Right lobe of liver (tissue), 6 donors: Measurements from ENCODE around the gene MBD6. TPM values are rescaled to one million over a fixed set of nuclear protein-coding genes. Genes with fewer than 3 reads are reported as not detected.

Source experiments
- ATAC-seq, 4 donors: fragments of 200-7000 bp; cut with Tn5 transposase; one replicate each; pipeline ENCODE4 v1.9.1; 2020; ENCODE audit warnings: mild to moderate bottlenecking in 4 of 4, moderate library complexity in 4 of 4
- DNase-seq, 3 donors: peaks; one replicate each; pipeline ENCODE4 v3.0.0-alpha.2; 2020
- H3K27ac ChIP-seq, 3 donors: fragments of 200-600 bp; one replicate each; pipeline ENCODE4 v1.8.0; 2022
- H3K27me3 ChIP-seq, 2 donors: fragments of 200-600 bp; one replicate each; pipeline ENCODE4 v1.8.0; 2022
- H3K36me3 ChIP-seq, 4 donors: fragments of 200-600 bp; sonication (generic) in 1 of 4; one replicate each; pipeline versions ENCODE4 v1.5.1 to v1.8.0; 2017 to 2022; ENCODE audit warnings: control low read depth in 1 of 4
- H3K4me1 ChIP-seq, 4 donors: fragments of 200-600 bp; sonication (generic) in 1 of 4; one replicate each; pipeline versions ENCODE4 v1.5.1 to v1.8.0; 2017 to 2022; ENCODE audit warnings: control low read depth in 1 of 4
- H3K4me3 ChIP-seq, 3 donors: fragments of 200-600 bp; one replicate each; pipeline ENCODE4 v1.8.0; 2022
- H3K9me3 ChIP-seq, 4 donors: fragments of 200-600 bp; sonication (generic) in 1 of 4; one replicate each; pipeline versions ENCODE4 v1.5.1 to v1.8.0; 2017 to 2022; ENCODE audit warnings: control low read depth in 1 of 4
- POLR2A ChIP-seq: fragments of 450-650 bp; IDR thresholded peaks from one replicate; pipeline ENCODE4 v1.6.1; 2017; ENCODE audit warnings: antibody characterized with exemption, mild to moderate bottlenecking
- WGBS: methylation state at CpG from one replicate; pipeline ENCODE4 v1.1.6; 2018; ENCODE audit warnings: low coverage, low lambda C conversion rate; ENCODE audit not compliant: insufficient coverage; ENCODE audit errors: missing lambda C conversion rate; 5-methylcytosine and 5-hydroxymethylcytosine counted together
- intact Hi-C, 2 donors: fragments of 100-400 bp; cut with DNase I; formaldehyde crosslinking; loops; one replicate each; pipeline versions ENCODE4 v1.11.2 to v1.14.1; 2022
- total RNA-seq, 6 experiments: library from RNA; depleted of rRNA in 2 of 6; stranded (reverse); fragments of >200 nt in 2 of 6; fragmentation: NEBNext Ultra II Directional in 3 of 6; extraction: Animal tissue kit (Norgen Biotek cat#: 25700) in 3 of 6; gene quantifications; one replicate each; pipeline versions ENCODE4 v1.1.0 to v1.2.4, GENCODE V29; 2016 to 2023
- TF ChIP-seq, protein P1 (sequence below), 4 donors: fragments of 200-600 bp in 3 of 4; fragments of 450-650 bp in 1 of 4; IDR thresholded peaks; one replicate each; pipeline versions ENCODE4 v1.5.1 to v1.8.0; 2016 to 2022; ENCODE audit warnings: antibody characterized with exemption in 4 of 4, mild to moderate bottlenecking in 2 of 4
- donor health status: DM: no; HTN: yes; CAD: no.
- donor health status: DM: no; HTN: no; CAD: no.
- donor health status: DM: no; HTN: no; CAD: no.
- donor health status: DM: no; HTN: yes; CAD: no.
- donor health status: DM: no; HTN: yes; CAD: no.

The MBD6 gene
- total RNA-seq, 6 experiments from 2014 or later: 7.4 to 61.1 (median 39.3) TPM

DNA sequence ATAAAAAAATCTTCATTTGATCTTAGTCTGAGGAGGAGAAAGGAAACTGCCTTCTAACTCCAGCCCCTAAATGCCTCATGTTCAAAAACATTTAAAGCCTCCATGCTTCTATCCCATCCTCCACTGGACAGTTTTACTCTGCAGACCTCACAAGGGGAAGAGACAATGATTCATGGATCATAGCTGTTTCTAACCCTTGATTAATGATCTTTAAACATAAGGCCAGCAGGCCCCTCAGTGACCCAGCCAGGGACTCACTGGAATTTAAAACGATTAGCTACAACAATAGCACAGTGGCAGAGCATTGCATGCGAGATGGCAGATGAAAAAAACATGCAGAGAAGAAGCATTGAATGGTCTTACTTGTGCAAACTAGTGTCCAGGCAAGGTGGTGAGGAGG lies 18.4 kb downstream of the MBD6 start:
- H3K4me3 ChIP-seq: no peak overlapping the region
- WGBS: 59% methylated on average over 2 of the region's 2 CpGs
- H3K27me3 ChIP-seq: no peaks in the 10 kb centered on the region
- intact Hi-C loops: no loop called here
- no peaks in the 10 kb centered on the region for H3K9me3 ChIP-seq
- H3K4me1 ChIP-seq: peaks cover 0 to 4% (median under 1%) of the 10 kb centered on the region in 4 donors
- ATAC-seq: no peak
- H3K36me3 ChIP-seq: peaks cover 0 to 14% (median 5%) of the 10 kb centered on the region in 4 donors
- TF ChIP-seq, protein P1, sequence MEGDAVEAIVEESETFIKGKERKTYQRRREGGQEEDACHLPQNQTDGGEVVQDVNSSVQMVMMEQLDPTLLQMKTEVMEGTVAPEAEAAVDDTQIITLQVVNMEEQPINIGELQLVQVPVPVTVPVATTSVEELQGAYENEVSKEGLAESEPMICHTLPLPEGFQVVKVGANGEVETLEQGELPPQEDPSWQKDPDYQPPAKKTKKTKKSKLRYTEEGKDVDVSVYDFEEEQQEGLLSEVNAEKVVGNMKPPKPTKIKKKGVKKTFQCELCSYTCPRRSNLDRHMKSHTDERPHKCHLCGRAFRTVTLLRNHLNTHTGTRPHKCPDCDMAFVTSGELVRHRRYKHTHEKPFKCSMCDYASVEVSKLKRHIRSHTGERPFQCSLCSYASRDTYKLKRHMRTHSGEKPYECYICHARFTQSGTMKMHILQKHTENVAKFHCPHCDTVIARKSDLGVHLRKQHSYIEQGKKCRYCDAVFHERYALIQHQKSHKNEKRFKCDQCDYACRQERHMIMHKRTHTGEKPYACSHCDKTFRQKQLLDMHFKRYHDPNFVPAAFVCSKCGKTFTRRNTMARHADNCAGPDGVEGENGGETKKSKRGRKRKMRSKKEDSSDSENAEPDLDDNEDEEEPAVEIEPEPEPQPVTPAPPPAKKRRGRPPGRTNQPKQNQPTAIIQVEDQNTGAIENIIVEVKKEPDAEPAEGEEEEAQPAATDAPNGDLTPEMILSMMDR (IDR thresholded peaks at IDR 0.05): no peak
- no peak for TF ChIP-seq POLR2A
- H3K27ac ChIP-seq: no peak overlapping the region
- DNase-seq: no peak

DNA sequence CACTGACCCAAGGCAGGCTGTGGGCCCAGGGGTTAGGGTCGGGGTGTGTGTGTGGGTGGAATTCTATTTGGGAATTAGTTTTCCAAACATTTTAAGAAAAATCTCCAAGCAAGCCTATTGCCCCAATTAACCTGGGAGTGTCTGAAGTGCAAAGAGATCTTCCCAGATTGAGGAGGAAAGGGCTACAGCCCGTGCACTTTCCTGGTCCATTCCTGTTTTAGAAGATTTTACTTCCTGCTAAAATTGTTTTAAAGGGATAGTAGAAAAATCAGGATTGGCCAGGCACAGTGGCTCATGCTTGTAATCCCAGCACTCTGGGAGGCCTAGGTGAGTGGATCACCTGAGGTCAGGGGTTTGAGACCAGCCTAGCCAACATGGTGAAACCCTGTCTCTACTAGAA lies 19.1 kb downstream of the MBD6 start:
- Histone ChIP-seq H3K4me1 (peaks cover 0 to 7% (median 1%) of the 10 kb centered on the region in 4 donors), H3K9me3 (no peaks in the 10 kb centered on the region), H3K27me3 (no peaks in the 10 kb centered on the region), H3K4me3 (no peak overlapping the region), H3K36me3 (peaks cover 0 to 14% (median 5%) of the 10 kb centered on the region in 4 donors), H3K27ac (no peak overlapping the region)
- whole genome bisulfite sequencing: 64% methylated on average over 2 of the region's 2 CpGs
- intact Hi-C loops: no loop called here
- TF ChIP-seq POLR2A: no peak
- TF ChIP-seq, protein P1 (IDR thresholded peaks at IDR 0.05): no peak
- no peak for ATAC-seq
- DNase-seq: no peak

DNA sequence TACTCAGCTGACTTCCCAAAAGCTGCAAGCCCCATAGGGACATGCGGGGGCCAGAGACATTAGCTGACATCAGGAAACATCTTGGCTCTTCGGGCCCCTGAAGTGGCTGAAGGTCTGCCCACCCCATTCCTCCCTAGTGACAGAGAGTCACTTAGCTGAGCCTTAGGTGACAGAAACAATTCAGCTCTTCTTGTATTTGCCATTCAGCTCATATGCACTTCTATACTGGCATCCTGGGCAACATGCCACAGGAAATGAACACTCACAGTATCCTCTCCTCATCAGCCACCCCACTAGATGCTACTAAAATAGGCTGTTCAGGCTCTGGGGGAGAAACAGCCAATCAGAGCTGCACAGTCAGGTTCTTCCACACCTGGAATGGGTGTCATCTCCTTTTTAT lies 21.0 kb downstream of the MBD6 start:
- TF ChIP-seq, protein P1 (IDR thresholded peaks at IDR 0.05): no peak
- no peak for TF ChIP-seq POLR2A
- no CpG with 5 or more reads among the region's 2 CpGs for WGBS

DNA sequence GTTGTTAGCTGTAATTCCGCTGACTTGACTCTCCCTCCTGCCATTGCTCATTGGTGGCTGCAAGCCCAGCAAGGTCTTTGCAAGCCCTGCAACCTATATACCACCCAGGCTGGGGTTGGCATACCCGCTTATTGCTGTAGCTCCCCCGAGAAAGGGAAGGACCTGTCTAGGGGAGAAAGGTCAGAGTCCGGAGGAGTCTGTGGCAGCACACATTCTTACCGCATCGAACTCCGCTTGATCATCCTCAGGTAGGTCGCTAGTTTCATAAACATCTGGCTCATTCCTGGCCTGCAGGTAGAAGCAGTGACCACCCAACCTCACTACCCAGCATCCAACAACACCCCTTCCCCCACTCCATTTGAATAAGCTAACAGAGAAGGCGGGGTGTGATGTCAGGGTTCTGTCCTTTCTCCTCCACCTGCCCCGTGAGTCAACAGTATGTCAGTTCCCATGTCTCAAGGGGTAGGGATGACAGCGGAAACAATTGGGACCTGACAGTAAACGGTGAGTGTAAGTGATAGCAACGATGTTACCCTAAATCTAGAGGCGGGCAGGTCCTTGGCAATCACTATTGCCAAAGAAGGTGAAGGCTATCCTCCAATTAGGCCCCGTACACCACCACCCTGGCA lies 23.3 kb downstream of the MBD6 start:
- DNase-seq: no peak
- TF ChIP-seq POLR2A: no peak
- TF ChIP-seq, protein P1 (IDR thresholded peaks at IDR 0.05): no peak
- H3K9me3 ChIP-seq: no peaks in the 10 kb centered on the region
- peaks cover 0 to 7% (median 1%) of the 10 kb centered on the region in 4 donors for H3K4me1 ChIP-seq
- intact Hi-C loops: no loop called here
- WGBS: 67% methylated on average over 13 of the region's 15 CpGs
- H3K27me3 ChIP-seq: peaks cover 0 to 13% of the 10 kb centered on the region in 2 donors
- H3K36me3 ChIP-seq: peaks cover 0 to 14% (median 1%) of the 10 kb centered on the region in 4 donors
- H3K27ac ChIP-seq: no peak overlapping the region
- ATAC-seq: peak in 1 of 4 donors; percentile 5
- H3K4me3 ChIP-seq: peak overlapping the region; percentile 80 to 93 (median 85)

More for the DNA sequence above, 21.0 kb downstream of the MBD6 start:
- Histone ChIP-seq H3K27ac (no peak overlapping the region), H3K36me3 (peaks cover 0 to 14% (median 4%) of the 10 kb centered on the region in 4 donors), H3K27me3 (peaks cover 0 to 1% of the 10 kb centered on the region in 2 donors), H3K9me3 (no peaks in the 10 kb centered on the region), H3K4me1 (peaks cover 0 to 7% (median 1%) of the 10 kb centered on the region in 4 donors), H3K4me3 (no peak overlapping the region)
- DNase-seq: no peak
- no peak for ATAC-seq
- intact Hi-C loops: no loop called here
